ENCODE data around the gene TNFRSF11A.

TNFRSF11A gene

GRCh38 chr18:62361288-62361687 lies 36.2 kb downstream of the TNFRSF11A start:
- H3K27ac ChIP-seq, result no peak overlapping the region
- TF ChIP-seq, protein P1, sequence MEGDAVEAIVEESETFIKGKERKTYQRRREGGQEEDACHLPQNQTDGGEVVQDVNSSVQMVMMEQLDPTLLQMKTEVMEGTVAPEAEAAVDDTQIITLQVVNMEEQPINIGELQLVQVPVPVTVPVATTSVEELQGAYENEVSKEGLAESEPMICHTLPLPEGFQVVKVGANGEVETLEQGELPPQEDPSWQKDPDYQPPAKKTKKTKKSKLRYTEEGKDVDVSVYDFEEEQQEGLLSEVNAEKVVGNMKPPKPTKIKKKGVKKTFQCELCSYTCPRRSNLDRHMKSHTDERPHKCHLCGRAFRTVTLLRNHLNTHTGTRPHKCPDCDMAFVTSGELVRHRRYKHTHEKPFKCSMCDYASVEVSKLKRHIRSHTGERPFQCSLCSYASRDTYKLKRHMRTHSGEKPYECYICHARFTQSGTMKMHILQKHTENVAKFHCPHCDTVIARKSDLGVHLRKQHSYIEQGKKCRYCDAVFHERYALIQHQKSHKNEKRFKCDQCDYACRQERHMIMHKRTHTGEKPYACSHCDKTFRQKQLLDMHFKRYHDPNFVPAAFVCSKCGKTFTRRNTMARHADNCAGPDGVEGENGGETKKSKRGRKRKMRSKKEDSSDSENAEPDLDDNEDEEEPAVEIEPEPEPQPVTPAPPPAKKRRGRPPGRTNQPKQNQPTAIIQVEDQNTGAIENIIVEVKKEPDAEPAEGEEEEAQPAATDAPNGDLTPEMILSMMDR (IDR thresholded peaks at IDR 0.05), result no peak
- H3K4me3 ChIP-seq, result no peak overlapping the region
- no peak for DNase-seq (ENCODE audit: low spot score)

GRCh38 chr18:62364558-62364957 lies 39.4 kb downstream of the TNFRSF11A start:
- TF ChIP-seq, protein P1 (IDR thresholded peaks at IDR 0.05), result no peak
- Histone ChIP-seq H3K27ac (no peak overlapping the region), H3K4me3 (no peak overlapping the region)
- no peak for DNase-seq (ENCODE audit: low spot score)

GRCh38 chr18:62365420-62365819 lies 40.3 kb downstream of the TNFRSF11A start:
- H3K27ac ChIP-seq, result no peak overlapping the region
- TF ChIP-seq, protein P1 (IDR thresholded peaks at IDR 0.05), result no peak
- no peak overlapping the region for H3K4me3 ChIP-seq
- DNase-seq (ENCODE audit: low spot score), result no peak

GRCh38 chr18:62366992-62367391 lies 41.9 kb downstream of the TNFRSF11A start:
- no peak for DNase-seq (ENCODE audit: low spot score)
- TF ChIP-seq, protein P1 (IDR thresholded peaks at IDR 0.05), result no peak
- no peak overlapping the region for H3K27ac ChIP-seq
- no peak overlapping the region for H3K4me3 ChIP-seq

- TF ChIP-seq, protein P1 (IDR thresholded peaks at IDR 0.05), result no peak
- H3K27ac ChIP-seq, result no peak overlapping the region
- no peak for DNase-seq (ENCODE audit: low spot score)
- H3K4me3 ChIP-seq, result no peak overlapping the region
These were observed 43.0 kb downstream of the TNFRSF11A start for GRCh38 chr18:62368100-62368499.

GRCh38 chr18:62369129-62369644 lies 44.1 kb downstream of the TNFRSF11A start:
- TF ChIP-seq, protein P1 (IDR thresholded peaks at IDR 0.05), result no peak
- H3K4me3 ChIP-seq, result no peak overlapping the region
- no peak overlapping the region for H3K27ac ChIP-seq
- DNase-seq (ENCODE audit: low spot score), result no peak

DNA sequence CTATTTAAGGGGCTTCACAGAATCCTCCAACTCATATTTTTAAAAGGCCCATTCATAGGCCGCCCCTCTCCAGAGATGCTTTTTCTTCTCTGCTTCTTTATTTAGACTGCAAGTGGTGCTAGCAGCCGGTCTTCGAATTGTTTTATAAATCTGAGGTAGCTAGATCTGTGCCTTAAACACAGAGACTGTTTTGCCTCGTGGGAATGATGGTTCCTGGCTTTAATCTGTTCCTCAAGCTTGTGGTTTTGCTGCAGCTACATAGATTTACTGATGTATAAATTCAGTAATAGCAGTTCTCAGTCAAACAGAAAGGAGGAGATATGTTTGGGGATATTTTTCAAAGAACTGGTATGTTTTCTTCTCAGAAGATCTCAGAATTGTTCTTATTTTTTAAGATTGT lies 45.3 kb downstream of the TNFRSF11A start:
- H3K27ac ChIP-seq, result no peak overlapping the region
- no peak overlapping the region for H3K4me3 ChIP-seq
- TF ChIP-seq, protein P1 (IDR thresholded peaks at IDR 0.05), result no peak
- no peak for DNase-seq (ENCODE audit: low spot score)
